ENCODE measurements around the gene NIPSNAP3A. TPM values are rescaled to one million over a fixed set of nuclear protein-coding genes. Genes with fewer than 3 reads are reported as not detected.
"Not testable (repeated sequence)": the region's sequence is repeated elsewhere in the genome, so short reads cannot be mapped to it uniquely, and the experiment has no call there.

NIPSNAP3A gene
- total RNA-seq, 5 donors from 2014 or later (not counting 1 experiment from before 2014, with no cell fraction given), result 6.8 to 10.5 (median 9.8) TPM

GRCh38 chr9:104769029-104769428 is 21.5 kb downstream of the NIPSNAP3A start:
- H3K27me3 ChIP-seq (replicated peaks in 1 of 2; ENCODE audit: control insufficient read depth in 2 of 2, extremely low read depth in 1 of 2, insufficient read depth in 2 of 2, low read length in 1 of 2); H3K4me1 Mint-ChIP-seq; H3K27me3 Mint-ChIP-seq; DNase-seq; H3K27ac ChIP-seq (ENCODE audit: low read length); H3K27ac Mint-ChIP-seq; H3K4me3 ChIP-seq (ENCODE audit: control insufficient read depth in 1 of 2, extremely low read depth in 1 of 2, low read length in 1 of 2); CTCF ChIA-PET; H3K9me3 Mint-ChIP-seq; H3K4me1 ChIP-seq (ENCODE audit: control insufficient read depth in 1 of 2, extremely low read depth in 1 of 2, insufficient read depth in 2 of 2, low read length in 2 of 2); H3K36me3 ChIP-seq (ENCODE audit: control insufficient read depth in 2 of 2, extremely low read depth in 1 of 2, insufficient read depth in 1 of 2, low read length in 1 of 2); H3K36me3 Mint-ChIP-seq; ATAC-seq (replicated peaks in 1 of 4); H3K4me3 Mint-ChIP-seq; H3K9me3 ChIP-seq: not testable (repeated sequence)
- POLR2A ChIA-PET, result interaction anchor here in 1 of 2 donors (0.6 kb wide), 1 partner anchor 13 kb away, joined by 3 read pairs; no protein-coding TSS in a partner anchor
- no CpG with 5 or more reads among the region's 12 CpGs for WGBS (ENCODE audit: insufficient coverage)

GRCh38 chr9:104769655-104770054 is 22.2 kb downstream of the NIPSNAP3A start:
- CTCF ChIA-PET, result interaction anchor here in 1 of 2 donors (0.6 kb wide), 1 partner anchor 97 kb away, joined by 3 read pairs; no protein-coding TSS in a partner anchor
- Histone ChIP-seq H3K36me3 (ENCODE audit: control insufficient read depth in 2 of 2, extremely low read depth in 1 of 2, insufficient read depth in 1 of 2, low read length in 1 of 2) (no peaks in the 10 kb centered on the region), H3K4me3 (ENCODE audit: control insufficient read depth in 1 of 2, extremely low read depth in 1 of 2, low read length in 1 of 2) (no peak overlapping the region), H3K4me1 (ENCODE audit: control insufficient read depth in 1 of 2, extremely low read depth in 1 of 2, insufficient read depth in 2 of 2, low read length in 2 of 2) (peaks cover 0 to 1% of the 10 kb centered on the region in 2 experiments), H3K9me3 (no peaks in the 10 kb centered on the region), H3K27me3 (replicated peaks in 1 of 2; ENCODE audit: control insufficient read depth in 2 of 2, extremely low read depth in 1 of 2, insufficient read depth in 2 of 2, low read length in 1 of 2) (peaks cover 0 to 1% of the 10 kb centered on the region in 2 experiments), H3K27ac (ENCODE audit: low read length) (no peak overlapping the region)
- WGBS (ENCODE audit: insufficient coverage), result no CpG with 5 or more reads among the region's 2 CpGs
- DNase-seq (no peak), ATAC-seq (replicated peaks in 1 of 4) (no peak)
- Mint-ChIP-seq H3K9me3 (no peaks in the 10 kb centered on the region), H3K27ac (no peak overlapping the region), H3K4me3 (no peak overlapping the region), H3K4me1 (peaks cover 0 to 1% (median 0%) of the 10 kb centered on the region in 3 donors), H3K27me3 (no peaks in the 10 kb centered on the region), H3K36me3 (no peaks in the 10 kb centered on the region)
- POLR2A ChIA-PET, result no interaction called here

- H3K4me1 ChIP-seq (ENCODE audit: control insufficient read depth in 1 of 2, extremely low read depth in 1 of 2, insufficient read depth in 2 of 2, low read length in 2 of 2), result no peaks in the 10 kb centered on the region
- H3K27me3 Mint-ChIP-seq, result no peaks in the 10 kb centered on the region
- 50% methylated on average over 1 of the region's 5 CpGs for WGBS (ENCODE audit: insufficient coverage)
- H3K9me3 Mint-ChIP-seq, result no peaks in the 10 kb centered on the region
- H3K27ac ChIP-seq (ENCODE audit: low read length), result no peak overlapping the region
- no peak overlapping the region for H3K4me3 ChIP-seq (ENCODE audit: control insufficient read depth in 1 of 2, extremely low read depth in 1 of 2, low read length in 1 of 2)
- no peaks in the 10 kb centered on the region for H3K27me3 ChIP-seq (replicated peaks in 1 of 2; ENCODE audit: control insufficient read depth in 2 of 2, extremely low read depth in 1 of 2, insufficient read depth in 2 of 2, low read length in 1 of 2)
- DNase-seq, result no peak
- no peak overlapping the region for H3K4me3 Mint-ChIP-seq
- ATAC-seq (replicated peaks in 1 of 4), result no peak
- ChIA-PET CTCF (no interaction called here), POLR2A (interaction anchor here in 1 of 2 donors (0.6 kb wide), 1 partner anchor 929 kb away, joined by 3 read pairs; no protein-coding TSS in a partner anchor)
- H3K4me1 Mint-ChIP-seq, result no peaks in the 10 kb centered on the region
- H3K36me3 ChIP-seq (ENCODE audit: control insufficient read depth in 2 of 2, extremely low read depth in 1 of 2, insufficient read depth in 1 of 2, low read length in 1 of 2), result no peaks in the 10 kb centered on the region
- H3K36me3 Mint-ChIP-seq, result no peaks in the 10 kb centered on the region
- H3K27ac Mint-ChIP-seq, result no peak overlapping the region
- H3K9me3 ChIP-seq, result no peaks in the 10 kb centered on the region
Measured at GRCh38 chr9:104772714-104773510, 25.4 kb downstream of the NIPSNAP3A start.

GRCh38 chr9:104774132-104774531 is 26.6 kb downstream of the NIPSNAP3A start:
- Mint-ChIP-seq H3K9me3 (no peaks in the 10 kb centered on the region), H3K4me1 (no peaks in the 10 kb centered on the region), H3K4me3 (no peak overlapping the region), H3K36me3 (no peaks in the 10 kb centered on the region), H3K27me3 (no peaks in the 10 kb centered on the region), H3K27ac (no peak overlapping the region)
- ChIA-PET CTCF (no interaction called here), POLR2A (no interaction called here)
- no peaks in the 10 kb centered on the region for H3K27me3 ChIP-seq (replicated peaks in 1 of 2; ENCODE audit: control insufficient read depth in 2 of 2, extremely low read depth in 1 of 2, insufficient read depth in 2 of 2, low read length in 1 of 2)
- H3K27ac ChIP-seq (ENCODE audit: low read length), result no peak overlapping the region
- no CpG with 5 or more reads among the region's 1 CpG for WGBS (ENCODE audit: insufficient coverage)
- DNase-seq (no peak), ATAC-seq (replicated peaks in 1 of 4) (no peak)
- no peak overlapping the region for H3K4me3 ChIP-seq (ENCODE audit: control insufficient read depth in 1 of 2, extremely low read depth in 1 of 2, low read length in 1 of 2)
- no peaks in the 10 kb centered on the region for H3K36me3 ChIP-seq (ENCODE audit: control insufficient read depth in 2 of 2, extremely low read depth in 1 of 2, insufficient read depth in 1 of 2, low read length in 1 of 2)
- H3K4me1 ChIP-seq (ENCODE audit: control insufficient read depth in 1 of 2, extremely low read depth in 1 of 2, insufficient read depth in 2 of 2, low read length in 2 of 2), result no peaks in the 10 kb centered on the region
- H3K9me3 ChIP-seq, result no peaks in the 10 kb centered on the region

GRCh38 chr9:104774831-104775573 is 27.5 kb downstream of the NIPSNAP3A start:
- Mint-ChIP-seq H3K36me3 (no peaks in the 10 kb centered on the region), H3K4me3 (no peak overlapping the region), H3K9me3 (no peaks in the 10 kb centered on the region), H3K27me3 (no peaks in the 10 kb centered on the region), H3K4me1 (no peaks in the 10 kb centered on the region), H3K27ac (no peak overlapping the region)
- no peaks in the 10 kb centered on the region for H3K36me3 ChIP-seq (ENCODE audit: control insufficient read depth in 2 of 2, extremely low read depth in 1 of 2, insufficient read depth in 1 of 2, low read length in 1 of 2)
- 87% methylated on average over 8 of the region's 11 CpGs for WGBS (ENCODE audit: insufficient coverage)
- no peak overlapping the region for H3K4me3 ChIP-seq (ENCODE audit: control insufficient read depth in 1 of 2, extremely low read depth in 1 of 2, low read length in 1 of 2)
- no peaks in the 10 kb centered on the region for H3K4me1 ChIP-seq (ENCODE audit: control insufficient read depth in 1 of 2, extremely low read depth in 1 of 2, insufficient read depth in 2 of 2, low read length in 2 of 2)
- no peaks in the 10 kb centered on the region for H3K27me3 ChIP-seq (replicated peaks in 1 of 2; ENCODE audit: control insufficient read depth in 2 of 2, extremely low read depth in 1 of 2, insufficient read depth in 2 of 2, low read length in 1 of 2)
- no peak overlapping the region for H3K27ac ChIP-seq (ENCODE audit: low read length)
- ChIA-PET CTCF (no interaction called here), POLR2A (no interaction called here)
- DNase-seq (peak in 3 of 35 experiments; percentile 3 to 20 (median 4)), ATAC-seq (replicated peaks in 1 of 4) (no peak)
- no peaks in the 10 kb centered on the region for H3K9me3 ChIP-seq

- Histone ChIP-seq H3K27ac (ENCODE audit: low read length) (no peak overlapping the region), H3K4me1 (ENCODE audit: control insufficient read depth in 1 of 2, extremely low read depth in 1 of 2, insufficient read depth in 2 of 2, low read length in 2 of 2) (no peaks in the 10 kb centered on the region), H3K9me3 (no peaks in the 10 kb centered on the region), H3K36me3 (ENCODE audit: control insufficient read depth in 2 of 2, extremely low read depth in 1 of 2, insufficient read depth in 1 of 2, low read length in 1 of 2) (no peaks in the 10 kb centered on the region), H3K4me3 (ENCODE audit: control insufficient read depth in 1 of 2, extremely low read depth in 1 of 2, low read length in 1 of 2) (no peak overlapping the region), H3K27me3 (replicated peaks in 1 of 2; ENCODE audit: control insufficient read depth in 2 of 2, extremely low read depth in 1 of 2, insufficient read depth in 2 of 2, low read length in 1 of 2) (no peaks in the 10 kb centered on the region)
- Mint-ChIP-seq H3K4me3 (no peak overlapping the region), H3K27me3 (no peaks in the 10 kb centered on the region), H3K27ac (no peak overlapping the region), H3K36me3 (no peaks in the 10 kb centered on the region), H3K4me1 (no peaks in the 10 kb centered on the region), H3K9me3 (no peaks in the 10 kb centered on the region)
- no peak for ATAC-seq (replicated peaks in 1 of 4)
- no peak for DNase-seq
- CTCF ChIA-PET, result no interaction called here
- POLR2A ChIA-PET, result no interaction called here
Measured at GRCh38 chr9:104775574-104775936, 28.1 kb downstream of the NIPSNAP3A start.

Measured in T-cell (primary cell).